LHCN-M2 (cell line): Measurements from ENCODE around the gene VAC14. TPM values are rescaled to one million over a fixed set of nuclear protein-coding genes. Genes with fewer than 3 reads are reported as not detected.
"Not testable (repeated sequence)": the region's sequence is repeated elsewhere in the genome, so short reads cannot be mapped to it uniquely, and the experiment has no call there.

Experiments
- DNase-seq: peaks from one replicate; pipeline ENCODE4 v3.0.0-alpha.2; 2012; ENCODE audit warnings: low read depth
- total RNA-seq: library from RNA; depleted of rRNA; stranded (reverse); fragments of >200 nt; gene quantifications from 2 replicates; pipeline ENCODE4 v1.2.3, GENCODE V29; 2014

Gene VAC14
- total RNA-seq, 1 experiment from 2014 or later, result 62.2 TPM

DNA sequence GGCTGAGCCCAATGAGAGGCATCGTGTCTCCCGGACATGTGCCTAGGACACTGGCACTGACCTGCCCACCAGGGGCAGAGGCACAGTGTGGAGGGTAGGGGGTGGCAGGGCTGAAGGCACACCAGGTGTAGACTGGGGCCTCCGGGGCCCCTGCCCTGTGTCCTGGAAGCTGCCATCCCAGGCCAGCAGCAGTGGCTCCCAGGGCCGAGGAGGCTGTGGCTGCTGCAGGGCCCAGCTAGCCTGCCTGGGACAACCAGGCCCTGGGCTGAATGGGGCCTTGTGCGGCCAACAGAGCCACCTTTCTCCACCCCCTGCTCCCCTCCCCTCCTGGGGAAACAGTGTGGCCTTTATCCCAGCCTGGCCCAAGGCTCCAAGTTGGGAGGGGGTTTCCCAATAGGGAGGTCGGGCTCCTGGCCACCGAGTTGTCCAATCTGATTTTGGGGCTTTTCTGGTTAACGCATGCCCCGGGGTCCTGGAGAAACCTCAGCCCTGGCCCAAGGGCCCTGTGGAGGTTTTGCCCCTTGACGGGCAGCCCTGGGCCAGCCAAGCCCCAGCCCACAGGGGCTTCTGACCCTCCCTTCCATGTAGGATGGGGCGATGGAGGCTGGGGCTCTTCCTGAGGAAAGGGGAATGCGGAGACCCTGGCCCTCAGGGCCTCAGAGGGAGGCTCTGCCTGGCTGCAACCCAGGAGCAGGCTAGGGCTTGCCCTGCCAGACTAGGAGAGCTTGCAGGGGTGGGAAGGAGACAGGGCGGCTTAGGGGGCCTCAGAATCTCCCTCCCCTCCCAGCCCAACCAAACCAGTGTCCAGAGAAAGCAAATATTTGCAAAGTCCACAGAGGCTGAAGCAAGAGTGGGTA lies 119.3 kb downstream of the VAC14 start:
- no peak for DNase-seq

DNA sequence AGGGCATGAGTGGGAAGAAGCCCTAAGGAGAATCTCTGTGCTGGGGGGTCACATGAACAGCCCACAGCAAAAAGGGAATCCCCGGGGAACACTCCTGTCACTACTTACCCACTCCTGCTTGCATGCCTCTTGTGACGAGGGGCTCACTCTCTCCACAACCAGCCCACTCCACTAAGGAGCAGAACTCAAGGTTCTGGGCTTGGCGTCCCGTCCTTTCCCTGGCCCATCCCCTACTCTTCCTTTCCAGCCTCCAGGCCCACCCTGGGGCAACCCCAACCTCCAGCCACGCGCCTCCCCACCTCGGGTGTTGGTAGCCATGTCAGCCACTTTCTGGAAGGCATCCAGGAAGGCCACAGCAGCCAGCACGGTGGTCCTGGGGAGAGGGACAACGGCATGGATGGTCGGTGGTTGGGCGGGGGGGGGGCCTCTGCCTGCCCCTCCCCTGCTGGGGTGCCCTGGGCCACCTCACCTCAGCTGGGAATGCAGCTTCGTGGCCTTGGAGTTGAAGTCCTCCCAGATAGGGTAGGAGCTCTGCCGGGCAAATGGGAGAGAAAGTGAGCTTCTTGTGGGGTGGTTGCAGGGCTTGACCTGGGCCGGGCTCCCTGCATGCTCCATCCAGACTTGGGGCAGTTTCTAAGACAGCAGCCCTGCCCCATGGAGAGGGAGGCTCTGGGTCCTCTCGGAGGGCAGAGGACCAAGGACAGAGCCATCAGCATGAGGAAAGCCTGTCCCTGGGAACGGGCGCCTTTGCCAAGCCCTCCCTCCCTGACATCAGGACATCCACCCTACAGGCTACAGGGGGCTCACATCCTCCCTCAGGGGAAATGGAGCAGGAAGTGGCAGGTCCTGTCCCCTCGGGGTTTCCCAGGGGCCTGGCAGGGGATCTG lies 120.2 kb downstream of the VAC14 start:
- DNase-seq, result no peak

DNA sequence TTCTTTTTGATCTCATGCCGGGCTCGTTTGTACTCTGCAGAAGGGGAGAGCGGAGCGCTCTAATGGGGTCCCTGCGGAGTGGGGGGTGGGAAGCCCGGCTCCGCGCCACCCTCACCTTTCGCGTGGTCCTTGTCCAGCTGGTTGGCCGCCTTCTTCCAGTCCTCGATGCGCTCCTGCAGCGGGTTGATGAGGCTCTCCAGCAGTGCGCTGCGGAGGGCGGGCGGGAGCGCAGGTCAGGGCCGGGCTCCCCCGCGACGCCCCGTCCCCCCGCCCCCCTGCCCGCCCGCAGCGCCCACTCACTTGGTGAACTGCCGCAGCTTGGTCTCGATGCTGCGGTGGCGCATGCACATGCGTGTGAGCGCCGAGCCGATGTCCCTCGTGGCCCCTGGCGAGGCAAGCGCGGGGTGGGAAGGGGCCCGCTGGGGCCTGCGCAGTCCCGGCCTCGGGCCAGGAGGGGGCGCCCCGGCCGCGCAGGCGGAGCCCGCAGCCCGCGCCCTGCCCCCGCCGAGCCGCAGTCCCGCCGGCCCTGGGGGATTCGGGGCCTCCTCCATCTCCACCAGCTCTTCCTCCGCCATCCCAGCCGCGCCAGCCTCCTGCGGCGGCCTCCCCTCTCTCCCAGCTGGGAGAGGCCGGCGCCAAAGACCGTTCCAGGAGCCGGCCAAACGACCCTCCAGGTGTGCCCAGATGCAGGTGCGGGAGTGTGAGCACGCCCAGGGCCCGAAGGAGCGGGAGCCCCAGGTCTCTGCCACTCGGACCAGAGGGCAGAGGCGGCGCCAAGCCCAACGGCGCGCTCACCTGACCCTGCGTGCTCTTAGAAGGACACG lies 121.1 kb downstream of the VAC14 start:
- no peak for DNase-seq

DNA sequence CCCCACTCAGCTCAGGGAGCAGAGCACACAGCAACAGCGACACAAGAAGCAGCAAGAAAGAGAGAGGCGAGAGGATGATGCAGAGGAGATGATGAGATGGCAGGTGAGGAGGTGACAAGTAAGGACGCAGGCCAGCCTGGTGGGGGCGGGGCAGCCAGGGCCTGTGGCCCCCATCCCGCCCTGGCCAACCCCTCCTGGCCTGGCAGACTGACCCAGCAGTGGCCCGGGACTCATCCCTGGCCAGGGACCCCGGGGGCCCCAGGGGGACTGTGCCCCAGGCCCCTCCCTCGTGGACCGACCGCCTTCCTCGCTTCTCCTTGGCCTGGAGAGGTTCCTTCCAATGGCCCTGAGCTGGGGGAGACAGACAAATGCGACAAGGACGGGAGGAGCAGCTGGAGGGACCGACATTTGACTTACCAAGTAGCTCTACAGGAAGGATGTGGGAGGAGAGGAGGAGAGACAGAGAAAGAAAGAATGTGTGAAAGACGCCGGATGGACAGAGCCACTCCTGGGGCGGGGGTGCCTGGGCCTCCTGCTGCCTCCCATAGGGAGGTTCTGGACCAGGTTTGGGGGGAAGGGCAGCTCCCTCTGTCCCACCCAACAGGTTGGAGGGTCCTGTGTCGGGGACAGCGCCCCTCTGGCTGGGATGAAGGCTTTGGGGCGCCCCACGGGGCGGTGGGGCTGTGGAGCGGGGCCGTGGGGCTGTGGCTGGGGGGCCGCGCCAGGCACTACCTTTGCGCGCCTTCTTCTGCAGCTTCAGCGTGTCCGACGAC lies 121.9 kb downstream of the VAC14 start:
- no peak for DNase-seq

DNA sequence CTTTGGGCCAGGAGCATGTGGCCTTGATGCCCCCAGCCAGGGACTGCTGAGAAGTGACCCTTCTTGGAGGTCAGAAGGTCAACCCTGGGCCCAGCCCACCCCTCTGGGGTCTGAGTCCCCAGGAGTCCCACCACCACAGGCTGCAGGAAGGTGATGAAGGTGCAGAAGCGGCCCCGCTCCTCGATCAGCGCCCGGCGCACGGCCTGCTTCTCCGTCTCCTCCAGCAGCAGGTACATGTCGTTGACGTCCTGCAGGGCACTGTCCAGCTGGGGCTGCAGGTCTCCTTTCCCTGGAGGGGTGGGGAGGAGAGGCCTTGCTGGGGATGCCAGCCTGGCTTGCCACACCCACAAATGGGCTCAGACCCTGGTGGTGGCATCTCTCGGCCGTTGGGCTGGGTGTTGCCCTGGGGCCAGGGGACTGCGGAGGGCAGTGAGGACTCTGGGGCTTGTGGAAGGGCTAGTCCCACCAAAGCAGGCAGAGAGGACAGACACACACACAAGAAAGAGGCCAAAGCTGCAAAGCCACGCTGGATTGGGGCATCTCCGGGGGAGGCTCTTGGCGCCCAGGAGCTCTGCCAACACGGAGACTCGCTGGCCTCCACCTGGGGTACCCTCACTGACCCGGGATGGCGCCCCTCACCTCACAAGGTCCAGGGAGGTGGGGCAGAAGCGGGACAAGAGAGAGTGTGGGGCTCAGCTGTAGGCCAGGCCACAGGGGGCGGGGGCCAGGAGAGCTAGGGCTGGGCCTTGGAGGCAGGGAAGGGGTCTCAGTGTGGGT lies 122.6 kb downstream of the VAC14 start:
- no peak for DNase-seq

DNA sequence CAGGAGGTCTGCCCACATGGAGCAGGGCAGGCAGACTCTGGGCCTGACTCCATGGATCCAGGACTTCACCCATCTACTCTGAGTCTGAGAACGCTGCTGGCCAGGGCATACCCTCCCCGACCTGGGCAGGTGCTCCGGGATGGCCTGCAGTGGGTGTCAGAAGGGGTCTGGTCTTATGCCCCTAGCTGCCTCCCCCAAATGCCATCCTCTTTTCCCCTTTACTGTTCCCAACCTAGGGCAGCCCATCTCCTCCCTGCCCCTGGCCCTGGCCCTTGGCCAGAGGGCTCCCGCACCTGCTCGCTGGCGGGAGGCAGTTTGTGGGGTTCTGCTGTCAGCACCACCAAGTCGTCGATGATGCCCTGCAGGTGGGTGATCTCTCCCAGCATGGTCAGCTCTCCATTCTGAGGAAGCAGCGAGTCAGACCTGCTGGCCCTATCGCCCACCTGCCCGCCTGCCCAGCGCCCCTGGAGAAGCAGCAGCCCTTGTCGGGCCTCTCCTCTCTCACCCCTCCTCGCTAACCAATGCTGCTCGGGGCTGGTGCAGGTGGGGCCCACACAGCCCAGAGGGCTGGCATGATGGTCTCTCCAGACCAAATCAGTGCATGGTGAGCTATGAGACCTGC lies 123.3 kb downstream of the VAC14 start:
- no peak for DNase-seq

DNA sequence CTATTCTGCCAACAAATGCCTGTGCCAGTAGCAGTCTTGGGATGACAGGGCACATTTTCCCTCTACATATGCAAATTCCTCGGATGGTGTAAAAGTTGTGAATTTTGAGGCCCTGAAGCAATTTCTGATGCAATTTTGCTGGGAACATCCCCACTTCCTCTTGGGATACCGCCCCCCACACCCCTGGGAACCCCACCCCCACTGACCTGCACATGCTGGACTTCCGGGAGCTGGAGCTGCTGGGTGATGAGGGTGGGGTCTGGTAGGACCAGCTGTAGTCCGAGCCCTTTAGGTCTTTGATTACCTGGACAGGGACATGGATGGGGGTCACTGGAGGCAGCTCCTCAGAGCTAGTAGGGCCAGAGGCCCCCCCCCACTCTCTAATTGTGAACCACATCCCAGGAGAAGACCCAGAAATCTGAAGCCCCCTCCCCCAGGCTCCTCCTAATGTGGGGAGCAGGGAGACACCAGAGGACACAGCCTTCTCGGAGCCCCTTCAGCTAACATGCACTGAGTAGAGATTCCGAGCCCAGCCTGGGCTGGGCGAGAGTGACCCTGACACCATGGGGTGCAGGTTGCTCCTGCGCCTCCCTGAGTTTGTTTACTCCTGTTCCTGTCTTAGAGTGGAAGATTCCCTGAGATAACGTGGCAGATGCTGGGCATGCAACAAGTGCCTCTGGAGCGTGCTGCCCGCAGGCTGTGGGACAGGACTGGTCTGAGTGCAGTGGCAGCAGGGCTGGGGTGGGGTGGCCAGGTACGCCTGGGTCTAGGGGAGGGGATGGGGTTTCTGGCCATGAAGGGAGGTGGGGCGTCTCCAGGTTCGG lies 124.1 kb downstream of the VAC14 start:
- no peak for DNase-seq

DNA sequence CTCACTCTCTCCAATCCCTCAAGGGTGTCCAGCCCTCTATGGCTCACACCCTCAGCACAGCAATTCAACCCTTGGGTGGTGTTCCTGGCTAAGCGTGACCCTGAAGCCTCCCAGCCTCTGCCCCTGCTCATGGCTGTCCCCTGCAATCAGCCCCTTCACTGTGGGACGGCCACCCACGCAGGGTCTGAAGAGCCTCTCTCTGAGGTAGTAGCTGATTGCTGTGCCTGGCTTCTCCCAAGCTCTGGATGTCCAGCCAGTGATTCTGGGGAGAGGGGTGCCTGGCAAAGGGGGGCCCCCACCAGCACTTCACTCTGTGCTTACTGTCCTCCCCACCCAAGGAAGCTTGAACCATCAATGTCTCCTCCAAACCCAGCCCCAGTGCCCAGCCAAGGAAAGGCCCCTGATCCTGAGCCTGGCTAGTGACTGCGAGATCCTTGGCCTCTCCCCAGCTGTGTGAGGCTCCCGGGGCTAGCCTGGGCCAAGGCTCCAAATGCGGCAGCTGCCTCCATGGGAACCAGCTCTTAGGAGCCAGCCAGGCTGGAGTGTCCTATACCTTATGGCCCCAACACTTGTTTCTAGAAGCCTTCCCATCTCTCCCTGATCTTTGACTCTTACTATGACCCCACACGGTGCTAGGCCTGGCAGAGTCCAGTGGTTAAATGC lies 125.0 kb downstream of the VAC14 start:
- no peak for DNase-seq

DNA sequence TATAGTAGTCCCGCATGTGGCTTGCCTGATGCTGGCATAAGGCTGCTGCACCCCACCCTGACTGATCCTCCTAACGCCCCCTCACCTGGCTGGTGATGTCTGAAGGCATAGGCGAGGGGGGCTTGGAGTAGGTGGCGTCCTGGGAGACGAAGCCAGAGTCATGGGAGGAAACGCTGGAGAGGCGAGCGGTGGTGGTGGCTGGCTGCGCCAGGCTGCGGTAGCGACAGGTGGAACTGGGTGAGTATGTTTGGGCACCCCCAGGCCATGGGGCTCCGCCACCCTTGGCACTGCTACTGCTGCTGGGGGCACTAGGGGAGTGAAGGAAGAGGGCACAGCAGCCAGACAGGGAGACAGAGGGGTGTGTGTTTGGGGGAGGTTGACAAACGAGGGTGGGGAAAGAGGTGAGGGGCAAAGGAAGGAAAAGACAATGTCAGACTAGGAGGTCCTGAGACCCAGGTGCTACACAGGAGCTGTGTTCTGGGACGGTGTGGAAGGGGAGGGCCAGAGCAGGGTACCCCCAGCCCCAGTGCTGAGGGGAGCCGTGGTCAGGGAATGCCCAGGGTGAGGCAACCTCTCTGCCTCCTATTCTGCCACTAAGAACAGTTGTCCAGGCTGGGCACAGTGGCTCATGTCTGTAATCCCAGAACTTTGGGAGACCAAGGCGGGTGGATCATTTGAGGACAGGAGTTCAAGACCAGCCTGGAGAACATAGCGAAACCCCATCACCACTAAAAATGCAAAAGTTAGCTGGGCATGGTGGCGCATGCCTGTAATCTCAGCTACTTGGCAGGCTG lies 126.5 kb downstream of the VAC14 start:
- DNase-seq, result no peak

DNA sequence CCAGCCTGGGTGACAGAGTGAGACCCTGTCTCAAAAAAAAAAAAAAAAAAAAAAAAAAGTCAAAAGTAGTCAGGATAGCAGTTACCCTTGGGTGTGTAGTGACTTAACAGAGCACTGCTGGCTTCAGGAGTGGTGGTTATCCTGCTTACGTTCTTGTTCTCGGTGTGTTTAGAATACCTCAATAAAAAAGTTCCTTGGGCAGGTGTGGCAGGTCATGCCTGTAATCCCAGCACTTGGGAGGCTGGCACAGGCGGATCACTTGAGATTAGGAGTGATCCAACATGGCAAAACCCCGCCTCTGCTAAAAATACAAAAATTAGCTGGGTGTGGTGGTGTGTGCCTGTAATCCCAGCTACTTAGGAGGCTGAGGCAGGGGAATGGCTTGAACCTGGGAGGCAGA lies 130.0 kb downstream of the VAC14 start:
- DNase-seq, result not testable (repeated sequence)

DNA sequence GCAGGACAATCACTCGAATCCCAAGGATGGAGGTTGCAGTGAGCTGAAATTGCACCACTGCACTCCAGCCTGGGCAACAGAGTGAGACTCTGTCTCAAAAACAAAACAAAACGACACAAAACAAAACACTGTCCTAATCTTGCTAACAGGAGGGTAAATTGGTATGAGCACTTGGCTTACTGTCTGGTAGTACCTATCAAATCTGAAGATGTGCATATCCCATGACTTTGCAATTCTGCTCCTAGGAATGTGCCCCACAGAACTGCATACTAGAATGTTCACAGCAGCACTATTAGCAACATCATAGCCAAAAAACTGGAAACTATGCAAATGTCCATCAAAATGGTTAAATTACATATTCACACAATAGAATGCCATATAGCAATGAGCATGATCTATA lies 130.8 kb downstream of the VAC14 start:
- no peak for DNase-seq

DNA sequence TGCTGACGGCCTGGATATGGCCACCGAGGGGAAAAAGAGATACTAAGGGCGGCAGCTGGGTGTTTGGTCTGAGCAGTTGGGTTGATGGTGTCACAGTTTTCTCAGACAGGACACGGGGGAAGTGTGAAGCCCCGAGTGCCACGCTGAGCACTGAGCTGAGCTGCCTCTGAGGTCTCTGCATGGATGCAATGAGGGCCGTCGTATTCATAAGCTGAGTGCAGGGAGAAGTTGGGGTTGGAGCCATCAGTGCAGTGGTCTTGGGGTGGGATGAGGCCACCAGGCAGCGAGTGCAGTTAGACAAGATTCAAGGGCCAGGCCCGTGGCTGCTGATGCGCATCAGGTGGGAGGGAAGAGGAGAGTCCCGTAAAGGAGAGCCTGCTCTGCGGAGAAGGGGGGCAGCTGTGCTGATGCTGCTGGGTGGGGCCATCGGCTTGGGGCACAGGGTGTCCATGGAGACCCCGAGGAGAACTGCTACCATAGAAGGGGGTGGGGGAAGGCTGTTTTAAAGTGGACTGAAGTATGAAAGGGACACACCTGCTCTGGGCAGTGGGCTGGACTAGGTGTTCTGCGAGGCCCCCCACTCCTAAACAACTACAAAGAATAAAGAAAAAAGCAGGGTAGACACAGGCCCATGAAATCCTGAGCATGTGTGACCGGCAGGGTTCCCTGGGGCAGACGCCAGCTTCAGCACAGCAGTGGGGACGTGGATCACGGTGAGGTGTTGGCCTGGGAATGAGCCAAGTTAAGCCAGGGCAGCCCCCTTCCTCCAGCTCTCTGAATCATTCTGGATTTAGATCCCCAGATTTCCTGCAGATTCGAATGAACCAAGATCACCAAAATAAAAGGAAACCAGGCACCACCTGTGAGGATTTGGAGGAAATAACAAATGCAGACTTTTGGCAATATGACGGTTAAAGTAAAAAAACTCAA lies 134.9 kb downstream of the VAC14 start:
- no peak for DNase-seq

DNA sequence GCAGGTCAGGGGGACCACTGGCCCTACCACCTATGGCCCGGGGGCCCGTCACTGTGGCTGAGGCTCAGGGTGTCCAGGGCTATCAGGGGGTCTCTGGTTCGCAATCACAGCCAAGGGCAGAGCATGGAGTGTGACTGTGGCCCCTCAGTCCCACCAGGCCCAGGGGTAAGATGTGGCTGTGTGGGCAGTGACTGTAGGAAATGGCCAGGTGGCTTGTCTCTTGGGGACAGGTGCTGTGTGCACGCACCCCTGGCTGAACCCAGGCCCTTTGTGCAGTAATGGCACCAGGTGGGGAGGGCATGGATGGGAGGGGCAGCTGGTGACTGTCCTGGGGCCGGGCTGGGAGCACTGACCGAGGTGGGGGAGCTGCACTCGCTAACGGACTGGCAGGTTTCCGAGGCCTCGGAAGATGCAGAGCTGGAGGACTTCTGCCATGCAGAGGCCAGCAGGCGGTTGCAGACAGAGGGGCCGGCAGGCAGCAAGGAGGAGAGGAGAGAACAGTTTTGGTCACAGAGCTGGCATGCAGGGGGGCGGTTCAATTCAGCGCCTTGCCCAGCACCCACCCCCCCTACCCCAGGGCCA lies 135.8 kb downstream of the VAC14 start:
- no peak for DNase-seq

DNA sequence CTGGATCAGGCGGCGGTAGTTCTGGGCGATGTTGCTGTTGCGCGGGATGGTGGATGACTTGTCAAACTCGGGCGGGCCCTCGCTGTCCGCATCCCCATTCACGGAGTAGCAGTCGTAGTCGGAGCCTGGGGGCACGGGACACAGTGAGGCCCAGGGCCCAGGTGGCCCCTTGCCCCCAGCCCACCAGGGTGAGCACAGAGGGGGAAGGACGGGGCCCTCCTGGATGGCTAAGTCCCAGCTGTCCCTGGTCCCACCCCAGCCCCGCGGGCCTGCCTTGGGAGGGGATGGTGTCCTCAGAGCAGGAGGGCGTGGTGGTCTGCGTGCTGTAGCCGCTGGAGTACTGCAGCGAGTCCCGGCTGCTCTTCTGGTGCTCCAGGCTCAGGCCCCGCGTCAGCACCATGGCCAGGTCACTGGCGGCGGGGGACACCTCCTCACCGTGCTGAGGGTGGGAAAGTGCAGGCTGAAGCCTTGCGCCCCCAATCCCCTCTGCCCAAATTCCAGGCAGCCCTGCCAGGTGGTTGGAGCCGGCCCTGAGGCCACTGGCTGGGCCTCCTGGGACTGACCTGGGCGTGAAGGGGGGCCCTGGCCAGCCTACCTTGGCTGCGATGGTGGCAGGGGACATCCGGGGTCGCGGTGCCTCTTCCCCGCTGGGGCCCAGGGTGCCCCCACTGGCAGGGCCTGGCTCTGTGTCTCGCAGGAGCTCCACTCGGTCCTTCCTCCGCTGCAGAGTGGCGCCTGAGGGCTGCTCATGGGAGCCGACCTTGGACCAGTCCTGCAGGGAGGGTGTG lies 136.4 kb downstream of the VAC14 start:
- DNase-seq, result no peak
